Measurements from ENCODE around the gene VWA1.
A peak's percentile ranks its signal among the peaks of the same experiment; 100 is the strongest.
"Not testable (repeated sequence)": the region's sequence is repeated elsewhere in the genome, so short reads cannot be mapped to it uniquely, and the experiment has no call there.

The VWA1 gene

GRCh38 chr1:1461721-1462317, 26.3 kb downstream of the VWA1 start:
- DNase-seq = no peak

- DNase-seq = no peak
Measured at GRCh38 chr1:1462318-1462966, 27.0 kb downstream of the VWA1 start.

GRCh38 chr1:1463312-1463711, 27.8 kb downstream of the VWA1 start:
- DNase-seq = no peak

GRCh38 chr1:1468196-1468985, 32.9 kb downstream of the VWA1 start:
- DNase-seq = not testable (repeated sequence)

GRCh38 chr1:1470626-1471388, 35.3 kb downstream of the VWA1 start:
- DNase-seq = no peak

GRCh38 chr1:1471389-1472052, 36.0 kb downstream of the VWA1 start, which contains the start of gene ATAD3B:
Gene ATAD3B, plus strand, starts transcription at chr1:1471765. Its CDS starts 120 bp downstream, at chr1:1471885.
- DNase-seq = peak; percentile 85 to 94

- DNase-seq = not testable (repeated sequence)
Measured at GRCh38 chr1:1472053-1472876, 36.8 kb downstream of the VWA1 start.

GRCh38 chr1:1476011-1476410, 40.5 kb downstream of the VWA1 start:
- not testable (repeated sequence) for DNase-seq

- no peak for DNase-seq
Measured at GRCh38 chr1:1477206-1477605, 41.7 kb downstream of the VWA1 start.

- no peak for DNase-seq
Measured at GRCh38 chr1:1479547-1480487, 44.3 kb downstream of the VWA1 start.

GRCh38 chr1:1480488-1480867, 45.0 kb downstream of the VWA1 start:
- DNase-seq = not testable (repeated sequence)

- not testable (repeated sequence) for DNase-seq
Measured at GRCh38 chr1:1481811-1482210, 46.3 kb downstream of the VWA1 start.

- DNase-seq = no peak
Measured at GRCh38 chr1:1482856-1483255, 47.4 kb downstream of the VWA1 start.

- no peak for DNase-seq
Measured at GRCh38 chr1:1483714-1484113, 48.2 kb downstream of the VWA1 start.

GRCh38 chr1:1484976-1485750, 49.7 kb downstream of the VWA1 start:
- not testable (repeated sequence) for DNase-seq

GRCh38 chr1:1485755-1486317, 50.3 kb downstream of the VWA1 start:
- DNase-seq = not testable (repeated sequence)

- DNase-seq = no peak
Measured at GRCh38 chr1:1487701-1488100, 52.2 kb downstream of the VWA1 start.

GRCh38 chr1:1489231-1489630, 53.7 kb downstream of the VWA1 start:
- DNase-seq = no peak

GRCh38 chr1:1489861-1490260, 54.4 kb downstream of the VWA1 start:
- no peak for DNase-seq
